ENCODE data around the gene TASP1. TPM values are rescaled to one million over a fixed set of nuclear protein-coding genes. Genes with fewer than 3 reads are reported as not detected.

Gene TASP1
- total RNA-seq, 1 donor from 2014 or later, result 22.8 TPM

DNA sequence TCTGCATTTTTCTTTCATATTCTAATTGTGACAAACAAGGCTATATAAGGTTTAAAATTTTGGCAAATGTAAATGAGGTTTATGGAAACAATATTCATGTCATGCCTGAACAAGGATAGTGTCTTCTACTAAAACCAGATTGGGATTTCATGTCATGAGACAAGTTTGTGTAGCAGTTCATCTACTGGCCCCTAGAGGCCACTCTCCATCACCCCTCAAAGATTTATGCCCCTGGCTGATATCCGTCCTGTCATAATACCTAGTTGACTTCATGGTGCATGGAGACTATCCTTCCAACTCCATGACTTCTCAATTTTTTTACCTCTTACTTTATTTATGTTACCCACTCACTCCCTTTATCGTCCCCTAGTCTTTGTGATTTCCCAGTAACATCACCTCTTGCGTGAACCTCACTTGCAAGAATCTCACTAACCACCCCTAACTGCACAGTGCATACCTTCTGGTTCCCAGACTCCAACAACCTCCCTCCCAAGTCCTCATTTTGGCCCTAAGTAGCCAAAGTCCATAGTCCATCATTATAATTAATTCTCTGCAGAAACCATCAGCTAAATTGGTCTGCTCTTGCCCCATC, 179.8 kb downstream of the TASP1 start:
- Mint-ChIP-seq H3K4me1 (peaks cover 20% of the 10 kb centered on the region), H3K27me3 (ENCODE audit: low read depth) (no peaks in the 10 kb centered on the region), H3K36me3 (peaks cover 2% of the 10 kb centered on the region), H3K27ac (no peak overlapping the region), H3K4me3 (no peak overlapping the region), H3K9me3 (peaks cover 4% of the 10 kb centered on the region)
- TF ChIP-seq, protein P1, sequence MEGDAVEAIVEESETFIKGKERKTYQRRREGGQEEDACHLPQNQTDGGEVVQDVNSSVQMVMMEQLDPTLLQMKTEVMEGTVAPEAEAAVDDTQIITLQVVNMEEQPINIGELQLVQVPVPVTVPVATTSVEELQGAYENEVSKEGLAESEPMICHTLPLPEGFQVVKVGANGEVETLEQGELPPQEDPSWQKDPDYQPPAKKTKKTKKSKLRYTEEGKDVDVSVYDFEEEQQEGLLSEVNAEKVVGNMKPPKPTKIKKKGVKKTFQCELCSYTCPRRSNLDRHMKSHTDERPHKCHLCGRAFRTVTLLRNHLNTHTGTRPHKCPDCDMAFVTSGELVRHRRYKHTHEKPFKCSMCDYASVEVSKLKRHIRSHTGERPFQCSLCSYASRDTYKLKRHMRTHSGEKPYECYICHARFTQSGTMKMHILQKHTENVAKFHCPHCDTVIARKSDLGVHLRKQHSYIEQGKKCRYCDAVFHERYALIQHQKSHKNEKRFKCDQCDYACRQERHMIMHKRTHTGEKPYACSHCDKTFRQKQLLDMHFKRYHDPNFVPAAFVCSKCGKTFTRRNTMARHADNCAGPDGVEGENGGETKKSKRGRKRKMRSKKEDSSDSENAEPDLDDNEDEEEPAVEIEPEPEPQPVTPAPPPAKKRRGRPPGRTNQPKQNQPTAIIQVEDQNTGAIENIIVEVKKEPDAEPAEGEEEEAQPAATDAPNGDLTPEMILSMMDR (IDR thresholded peaks at IDR 0.05; ENCODE audit: unreplicated experiment), result peak; percentile 20
- DNase-seq (ENCODE audit: low spot score in 2 of 2, unreplicated experiment in 2 of 2), result no peak

DNA sequence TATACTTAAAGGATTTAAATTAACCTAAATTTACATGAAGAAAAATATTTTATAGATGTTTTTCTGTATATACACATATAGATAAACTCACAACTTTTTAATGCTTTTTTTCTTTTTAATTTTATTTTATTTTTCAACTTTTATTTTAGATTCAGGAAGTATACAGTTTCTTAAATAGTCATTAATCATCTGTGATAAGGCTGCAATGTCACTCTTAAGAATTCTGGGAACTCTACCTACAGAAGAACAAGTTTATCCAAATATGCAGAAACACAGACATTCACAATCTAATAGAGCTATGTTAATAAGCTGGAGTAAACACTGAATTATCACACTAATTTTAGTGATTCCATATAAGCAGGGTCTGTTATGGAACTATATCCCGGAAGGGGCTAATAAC, 181.2 kb downstream of the TASP1 start:
- Mint-ChIP-seq H3K27ac (no peak overlapping the region), H3K36me3 (peaks cover 7% of the 10 kb centered on the region)

DNA sequence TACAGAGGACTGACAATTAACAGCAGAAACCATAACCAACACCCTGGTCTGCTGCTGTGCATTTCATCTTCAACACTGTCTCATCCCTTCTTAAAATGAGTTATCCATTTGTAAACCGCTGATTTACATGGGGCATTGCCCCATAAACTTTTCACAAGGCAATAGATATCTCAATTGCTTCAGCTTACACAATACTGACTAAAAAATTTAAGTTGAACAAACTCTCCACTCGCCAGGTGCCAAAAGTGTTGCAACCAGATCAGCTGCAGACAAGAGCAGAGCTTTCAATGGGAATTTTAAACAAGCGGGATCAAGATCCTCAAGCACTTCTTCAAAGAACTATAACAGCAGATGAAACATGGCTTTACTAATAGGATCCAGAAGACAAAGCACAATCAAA, 183.0 kb downstream of the TASP1 start:
- peak overlapping the region; percentile 31 for H3K27ac Mint-ChIP-seq
- no peak for DNase-seq (ENCODE audit: low spot score in 2 of 2, unreplicated experiment in 2 of 2)
- peaks cover 23% of the 10 kb centered on the region for H3K9me3 Mint-ChIP-seq
- no peaks in the 10 kb centered on the region for H3K27me3 Mint-ChIP-seq (ENCODE audit: low read depth)
- no peak overlapping the region for H3K4me3 Mint-ChIP-seq
- H3K4me1 Mint-ChIP-seq, result peaks cover 24% of the 10 kb centered on the region
- H3K36me3 Mint-ChIP-seq, result peaks cover 17% of the 10 kb centered on the region
- TF ChIP-seq, protein P1 (IDR thresholded peaks at IDR 0.05; ENCODE audit: unreplicated experiment), result no peak

More for the DNA sequence above, 181.2 kb downstream of the TASP1 start:
- no peak for DNase-seq (ENCODE audit: low spot score in 2 of 2, unreplicated experiment in 2 of 2)
- no peak overlapping the region for H3K4me3 Mint-ChIP-seq
- H3K9me3 Mint-ChIP-seq, result peaks cover 17% of the 10 kb centered on the region
- TF ChIP-seq, protein P1 (IDR thresholded peaks at IDR 0.05; ENCODE audit: unreplicated experiment), result no peak
- peaks cover 24% of the 10 kb centered on the region for H3K4me1 Mint-ChIP-seq
- no peaks in the 10 kb centered on the region for H3K27me3 Mint-ChIP-seq (ENCODE audit: low read depth)

DNA sequence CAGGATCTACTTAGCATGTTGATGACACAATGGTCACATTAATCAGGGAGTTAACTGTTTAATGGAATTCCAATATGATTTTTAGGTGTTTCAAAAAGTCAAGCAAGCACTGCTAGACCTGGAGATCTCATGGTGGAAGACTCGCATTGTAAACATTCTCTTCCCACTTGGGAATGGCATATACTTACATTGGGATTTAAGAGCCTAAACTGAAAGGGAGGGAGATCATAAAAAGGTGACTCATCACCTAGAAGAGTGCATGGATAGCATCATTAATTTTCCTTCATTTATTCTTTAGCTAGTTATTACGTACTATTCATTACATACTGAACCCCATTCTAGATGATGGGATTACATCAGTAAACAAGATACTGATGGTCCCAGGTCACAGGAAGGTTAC, 185.4 kb downstream of the TASP1 start:
- peaks cover 26% of the 10 kb centered on the region for H3K9me3 Mint-ChIP-seq
- H3K27me3 Mint-ChIP-seq (ENCODE audit: low read depth), result no peaks in the 10 kb centered on the region
- H3K27ac Mint-ChIP-seq, result no peak overlapping the region
- no peak overlapping the region for H3K4me3 Mint-ChIP-seq
- TF ChIP-seq, protein P1 (IDR thresholded peaks at IDR 0.05; ENCODE audit: unreplicated experiment), result no peak
- no peak for DNase-seq (ENCODE audit: low spot score in 2 of 2, unreplicated experiment in 2 of 2)
- peaks cover 24% of the 10 kb centered on the region for H3K4me1 Mint-ChIP-seq
- H3K36me3 Mint-ChIP-seq, result peaks cover 24% of the 10 kb centered on the region

DNA sequence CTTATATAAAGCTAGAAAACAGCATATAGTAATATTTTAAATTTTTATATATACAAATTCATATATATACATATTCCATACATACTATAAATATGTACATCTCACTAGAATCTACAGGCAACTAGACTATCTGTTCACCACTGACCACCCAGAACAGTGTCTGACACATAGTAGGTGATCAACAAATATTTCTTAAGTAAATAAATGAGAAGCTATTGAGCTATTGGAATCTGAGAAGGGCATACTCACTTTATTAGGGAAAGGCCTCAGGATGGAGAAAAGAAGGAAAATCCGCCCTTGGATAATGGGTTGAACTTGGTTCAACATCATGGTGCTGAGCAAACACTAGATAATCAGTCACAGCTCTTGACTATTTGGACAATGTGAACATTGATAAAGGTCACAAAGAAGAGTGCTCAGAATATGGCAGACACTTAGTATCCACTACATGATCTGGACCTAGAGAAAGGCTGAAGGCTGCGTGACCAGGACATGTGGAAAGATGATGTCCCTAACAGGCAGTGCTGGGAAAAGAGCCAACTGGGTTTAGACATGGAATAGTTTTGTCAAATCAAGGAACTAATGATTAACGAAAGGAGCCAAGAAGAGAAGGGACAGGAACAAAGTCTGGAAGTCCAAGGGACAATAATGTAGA, 186.1 kb downstream of the TASP1 start:
- Mint-ChIP-seq H3K9me3 (peaks cover 26% of the 10 kb centered on the region), H3K36me3 (peaks cover 24% of the 10 kb centered on the region), H3K27me3 (ENCODE audit: low read depth) (no peaks in the 10 kb centered on the region), H3K4me1 (peaks cover 24% of the 10 kb centered on the region), H3K27ac (no peak overlapping the region), H3K4me3 (no peak overlapping the region)
- no peak for DNase-seq (ENCODE audit: low spot score in 2 of 2, unreplicated experiment in 2 of 2)
- TF ChIP-seq, protein P1 (IDR thresholded peaks at IDR 0.05; ENCODE audit: unreplicated experiment), result no peak

All from mesothelial cell of epicardium (in vitro differentiated cells).